GOT3 (cell line): Measurements from ENCODE around the gene OXSR1.
"Not testable (repeated sequence)": the region's sequence is repeated elsewhere in the genome, so short reads cannot be mapped to it uniquely, and the experiment has no call there.

Experiments used
- DNase-seq: peaks from one replicate; lab custom pipeline; 2025; ENCODE audit warnings: mixed read lengths; lab: John Stamatoyannopoulos, UW

Gene OXSR1

GRCh38 chr3:38127611-38128302 is 37.6 kb upstream of the OXSR1 start:
- DNase-seq, result no peak

- DNase-seq, result no peak
Measured at GRCh38 chr3:38128303-38128655, 37.1 kb upstream of the OXSR1 start.

DNA sequence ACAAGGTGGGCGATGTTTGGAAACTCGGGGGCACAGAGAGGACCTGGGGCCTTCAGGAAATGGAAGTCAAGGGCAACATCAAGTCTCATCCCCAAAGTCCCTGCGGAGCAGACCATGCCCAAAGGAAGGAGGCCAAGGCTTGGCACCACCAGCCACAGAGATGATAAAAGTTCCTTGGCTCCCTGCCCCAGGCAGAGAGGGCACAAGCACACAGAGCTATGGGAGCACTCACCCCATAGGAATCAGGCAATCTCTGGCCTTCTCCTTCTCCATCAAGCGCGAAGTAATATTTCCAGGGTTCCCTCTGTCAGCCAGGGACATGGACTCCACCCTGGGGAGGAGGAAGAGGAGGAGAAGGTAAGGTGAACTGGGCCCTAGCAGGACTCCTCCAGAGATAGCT is 36.3 kb upstream of the OXSR1 start:
- DNase-seq, result no peak

- DNase-seq, result no peak
Measured at GRCh38 chr3:38130631-38131065, 34.7 kb upstream of the OXSR1 start.

- DNase-seq, result no peak
Measured at GRCh38 chr3:38131621-38132369, 33.5 kb upstream of the OXSR1 start.

GRCh38 chr3:38133209-38133556 is 32.2 kb upstream of the OXSR1 start:
- no peak for DNase-seq

- no peak for DNase-seq
Measured at GRCh38 chr3:38133557-38134405, 31.6 kb upstream of the OXSR1 start.

- DNase-seq, result not testable (repeated sequence)
Measured at GRCh38 chr3:38134517-38135143, 30.7 kb upstream of the OXSR1 start.

- DNase-seq, result not testable (repeated sequence)
Measured at GRCh38 chr3:38135621-38136277, 29.6 kb upstream of the OXSR1 start.

DNA sequence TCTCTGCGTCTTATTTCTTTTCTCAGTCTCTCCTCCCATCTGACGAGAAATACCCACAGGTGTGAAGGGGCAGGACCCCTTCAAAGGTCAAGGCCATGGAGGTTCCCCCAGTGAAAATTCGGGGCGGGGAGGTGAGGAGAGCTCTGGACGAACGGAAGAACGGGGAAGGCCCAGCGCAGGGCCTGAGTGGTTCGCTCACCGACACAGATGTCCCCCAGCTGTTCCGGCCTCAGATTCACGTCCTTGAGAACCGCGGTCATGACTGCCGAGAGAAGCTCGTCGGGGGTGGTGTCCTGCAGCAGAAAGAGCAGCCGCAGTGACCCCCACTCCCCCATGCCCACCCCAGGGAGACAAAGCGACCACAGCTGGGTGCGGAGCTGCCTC is 29.0 kb upstream of the OXSR1 start:
- DNase-seq, result no peak

GRCh38 chr3:38136777-38137614 is 28.3 kb upstream of the OXSR1 start, which contains the start of gene ACAA1:
TSS of gene ACAA1 (minus strand) at chr3:38137127. CDS start at chr3:38137035, 92 bp downstream.
- DNase-seq, result peak; percentile 91

- peak; percentile 52 for DNase-seq
Measured at GRCh38 chr3:38137615-38138348, 27.6 kb upstream of the OXSR1 start.

DNA sequence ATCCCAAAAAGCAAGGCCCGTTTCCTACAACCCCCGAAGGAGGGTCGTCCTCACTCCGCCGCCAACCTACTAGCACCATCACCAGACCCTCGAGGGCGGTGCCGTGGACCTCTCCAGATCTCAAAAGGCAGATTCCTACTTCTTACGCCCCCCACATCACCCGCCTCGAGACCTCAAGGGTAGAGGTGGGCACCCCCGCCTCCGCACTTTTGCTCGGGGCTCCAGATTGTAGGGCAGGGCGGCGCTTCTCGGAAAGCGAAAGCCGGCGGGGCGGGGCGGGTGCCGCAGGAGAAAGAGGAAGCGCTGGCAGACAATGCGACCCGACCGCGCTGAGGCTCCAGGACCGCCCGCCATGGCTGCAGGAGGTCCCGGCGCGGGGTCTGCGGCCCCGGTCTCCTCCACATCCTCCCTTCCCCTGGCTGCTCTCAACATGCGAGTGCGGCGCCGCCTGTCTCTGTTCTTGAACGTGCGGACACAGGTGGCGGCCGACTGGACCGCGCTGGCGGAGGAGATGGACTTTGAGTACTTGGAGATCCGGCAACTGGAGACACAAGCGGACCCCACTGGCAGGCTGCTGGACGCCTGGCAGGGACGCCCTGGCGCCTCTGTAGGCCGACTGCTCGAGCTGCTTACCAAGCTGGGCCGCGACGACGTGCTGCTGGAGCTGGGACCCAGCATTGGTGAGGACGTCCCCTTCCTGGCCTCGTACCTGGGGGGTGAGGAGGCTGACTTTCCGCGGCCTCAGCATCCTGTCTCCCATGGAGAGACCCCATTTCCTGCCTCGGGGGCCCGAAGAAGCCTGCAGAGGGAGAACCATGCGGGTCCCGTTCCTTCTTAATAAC is 26.8 kb upstream of the OXSR1 start, which contains the start of gene MYD88:
TSS of gene MYD88 (plus strand) at position 313 of the 842 bp plus-strand sequence. CDS start at position 353, 40 bp downstream.
- DNase-seq, result peak; percentile 12

DNA sequence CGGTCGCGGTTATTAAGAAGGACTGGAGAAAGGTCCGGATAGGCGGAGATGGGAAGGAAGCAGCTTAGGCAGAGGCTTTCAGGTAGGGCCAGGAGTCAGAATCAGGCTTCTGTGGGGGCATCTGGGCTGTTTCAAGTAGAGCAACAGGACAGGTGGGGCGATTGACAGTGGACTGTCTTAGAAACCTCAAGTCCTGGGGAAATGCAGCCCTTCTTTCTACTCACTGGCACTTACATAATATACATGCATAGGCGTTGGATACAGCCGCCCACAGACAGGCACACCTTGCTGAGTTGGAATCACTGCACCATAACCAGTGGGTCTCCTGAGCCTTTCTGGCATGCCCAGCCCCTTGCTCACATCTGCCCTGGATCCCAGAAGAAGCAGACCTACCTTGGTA is 26.1 kb upstream of the OXSR1 start:
- no peak for DNase-seq

- no peak for DNase-seq
Measured at GRCh38 chr3:38139652-38140051, 25.7 kb upstream of the OXSR1 start.

GRCh38 chr3:38140326-38141172 is 24.8 kb upstream of the OXSR1 start:
- no peak for DNase-seq

GRCh38 chr3:38141173-38141951 is 24.0 kb upstream of the OXSR1 start:
- DNase-seq, result no peak
